A549 treated with CpdA at 1 μM for 4 hours (cell line): Measurements from ENCODE around the gene GLIPR1. TPM values are rescaled to one million over a fixed set of nuclear protein-coding genes. Genes with fewer than 3 reads are reported as not detected.

Source experiments
- total RNA-seq: library from RNA; stranded (reverse); fragments of 200-300 nt; extraction: Qiagen RNA extraction; gene quantifications from 5 replicates; pipeline ENCODE4 v1.2.3, GENCODE V29; 2022; ENCODE audit warnings: low read depth

GLIPR1 gene
- total RNA-seq, result 23.2 to 33.8 TPM (median 30.2 TPM) in 5 replicates

GRCh38 chr12:75480469-75480949 lies at the start of gene GLIPR1:
GLIPR1 (plus strand) TSS chr12:75480755; CDS start chr12:75480881, 126 bp downstream.

GRCh38 chr12:75511116-75512048 lies 30.8 kb downstream of the GLIPR1 start, which contains the start of gene KRR1:
KRR1 (minus strand) TSS chr12:75511609; CDS start chr12:75511597, 12 bp downstream.

Other genes starting within 250 kb of the GLIPR1 start
- 1.3 to 1.9 TPM (median 1.7 TPM) in 5 replicates for gene CAPS2, start 150.4 kb upstream of the GLIPR1 start, total RNA-seq
- gene GLIPR1L1, start 146.1 kb upstream of the GLIPR1 start, total RNA-seq, result not detected in 5 replicates
- gene GLIPR1L2, start 89.7 kb upstream of the GLIPR1 start, total RNA-seq, result 0.12 to 0.19 TPM (median 0.13 TPM) in 4 of 5 replicates, not detected in the other
- gene KRR1, start 30.9 kb downstream of the GLIPR1 start, total RNA-seq, result 57.7 to 109 TPM (median 67.1 TPM) in 5 replicates